H4 (cell line): Measurements from ENCODE around the gene SHROOM3. TPM values are rescaled to one million over a fixed set of nuclear protein-coding genes. Genes with fewer than 3 reads are reported as not detected.
"Not testable (repeated sequence)": the region's sequence is repeated elsewhere in the genome, so short reads cannot be mapped to it uniquely, and the experiment has no call there.

ENCODE experiments used
- DNase-seq: peaks from one replicate; pipeline ENCODE4 v3.0.0-alpha.2; 2015; ENCODE audit warnings: low spot score
- total RNA-seq: library from RNA; depleted of rRNA; stranded (reverse); fragments of >200 nt; shearing (Covaris generic); gene quantifications from 2 replicates; pipeline ENCODE4 v1.2.3, GENCODE V29; 2014

Gene SHROOM3
- total RNA-seq, 1 experiment from 2014 or later, result 3.4 TPM

- DNase-seq, result no peak
These were observed 157.4 kb downstream of the SHROOM3 start for GRCh38 chr4:76592460-76592859.

DNA sequence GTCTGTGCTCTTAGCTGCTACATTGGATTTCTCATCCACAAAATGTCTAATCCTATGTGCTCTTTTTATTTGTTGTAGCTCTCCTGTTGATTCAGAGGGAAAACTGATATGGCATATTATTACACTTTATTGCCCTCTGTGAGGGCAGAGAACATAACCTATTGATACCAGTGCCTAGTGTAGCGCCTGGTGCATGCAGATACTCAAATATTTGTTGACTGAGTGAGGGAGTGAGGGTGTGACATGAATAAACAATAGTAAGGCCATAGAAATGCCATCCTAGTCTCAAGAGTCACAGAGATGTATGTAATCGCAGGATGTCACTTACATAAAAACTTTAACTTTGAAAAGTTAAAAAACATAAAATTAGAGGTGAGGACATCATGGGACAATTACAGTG is 159.1 kb downstream of the SHROOM3 start:
- no peak for DNase-seq

DNA sequence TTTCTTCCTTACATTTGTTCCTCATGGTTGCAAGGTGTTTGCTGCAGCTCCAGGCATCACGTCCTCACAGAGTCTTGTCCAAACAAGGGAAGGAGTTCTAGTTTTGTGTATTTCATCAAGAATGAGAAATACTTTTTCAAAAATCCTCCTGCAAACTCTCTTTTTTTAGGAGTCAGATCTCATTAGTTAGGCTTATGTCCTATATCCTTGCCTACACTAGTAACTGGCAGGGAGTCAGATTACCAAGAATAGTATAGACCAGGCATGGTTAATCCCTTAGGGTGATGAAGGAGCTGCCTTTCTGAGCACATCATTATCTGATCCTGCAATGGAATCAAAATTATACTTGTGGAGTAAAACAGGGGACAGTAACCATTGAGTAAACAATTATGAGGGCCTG is 160.4 kb downstream of the SHROOM3 start:
- no peak for DNase-seq

DNA sequence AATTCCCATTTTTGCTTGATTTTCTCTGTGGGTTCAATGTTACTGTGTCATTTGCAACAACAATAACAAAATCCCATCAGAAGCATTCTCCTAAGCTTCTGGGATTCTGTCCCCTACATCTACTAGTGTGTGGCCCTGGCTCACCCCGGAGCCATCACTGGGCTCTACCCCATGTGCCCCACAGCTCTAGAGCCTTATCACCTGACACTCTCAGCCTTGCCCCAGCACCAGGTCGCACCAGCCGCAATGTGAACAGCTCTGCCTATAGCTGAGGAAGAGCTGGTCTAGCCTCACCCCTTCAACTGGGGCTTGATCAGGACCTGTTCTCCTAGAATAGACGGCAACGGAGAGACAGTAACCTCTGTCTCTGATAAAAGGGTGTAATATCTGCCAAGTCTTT is 161.7 kb downstream of the SHROOM3 start:
- no peak for DNase-seq

- no peak for DNase-seq
These were observed 162.5 kb downstream of the SHROOM3 start for GRCh38 chr4:76597423-76597979.

DNA sequence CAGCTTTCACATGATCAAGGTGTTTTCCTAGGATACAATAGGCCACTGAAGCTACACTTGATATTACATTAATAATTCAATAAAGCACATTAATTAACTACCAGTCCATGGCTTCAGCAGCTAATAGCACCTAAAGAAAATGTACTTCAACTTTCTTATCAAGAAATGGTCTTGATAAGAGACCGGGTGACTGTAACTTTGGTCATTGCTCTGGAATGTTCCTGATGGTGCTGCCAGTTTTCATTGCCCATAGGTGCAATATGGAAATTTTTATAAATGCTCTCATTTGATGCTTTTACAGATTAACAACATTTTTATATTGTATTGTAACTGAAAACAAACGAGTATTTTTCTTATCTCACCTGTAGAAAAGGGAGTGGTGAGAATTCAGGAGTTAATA is 165.4 kb downstream of the SHROOM3 start:
- DNase-seq, result no peak

DNA sequence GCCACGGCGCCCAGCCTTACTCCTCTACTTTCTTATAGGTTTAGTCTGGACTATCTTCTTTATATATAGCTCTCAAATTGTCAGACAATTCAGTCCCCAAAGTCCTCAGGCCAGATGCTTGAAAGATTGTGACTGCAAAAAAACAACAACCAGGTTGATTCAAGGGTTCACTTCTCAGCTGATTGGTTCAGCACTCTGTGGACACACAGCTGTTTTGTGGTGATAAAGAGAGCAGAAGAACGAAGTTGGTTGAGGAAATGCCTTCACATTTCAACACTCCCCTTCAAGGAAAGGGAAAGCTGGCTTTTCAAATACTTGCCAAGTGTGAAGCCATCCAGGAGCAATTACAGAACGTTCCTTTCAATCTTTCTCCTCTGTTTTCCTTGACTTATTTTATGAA is 166.8 kb downstream of the SHROOM3 start:
- DNase-seq, result peak; percentile 15

DNA sequence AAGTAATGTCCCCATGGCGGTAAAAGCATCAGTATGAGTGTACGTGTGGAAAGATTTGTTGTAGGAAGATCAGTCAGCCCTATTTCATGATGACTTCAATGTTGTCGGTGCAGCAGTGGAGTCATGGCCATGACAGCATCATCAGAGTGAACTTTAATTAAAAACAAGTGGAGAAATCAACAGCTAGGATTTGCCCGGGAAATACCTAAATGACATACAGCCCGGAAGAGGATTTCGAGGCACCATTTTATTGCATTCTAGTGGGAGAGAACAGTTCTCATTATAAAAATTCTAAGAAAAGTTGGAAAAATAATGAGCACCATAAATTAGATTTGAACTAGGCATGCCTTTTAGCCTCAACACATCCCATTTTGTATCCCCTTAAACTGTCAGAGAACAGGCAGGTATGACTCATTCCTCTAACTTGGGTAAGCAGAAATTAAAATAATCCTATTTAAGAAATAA is 170.1 kb downstream of the SHROOM3 start:
- DNase-seq, result no peak

- DNase-seq, result no peak
These were observed 171.7 kb downstream of the SHROOM3 start for GRCh38 chr4:76606645-76607265.

DNA sequence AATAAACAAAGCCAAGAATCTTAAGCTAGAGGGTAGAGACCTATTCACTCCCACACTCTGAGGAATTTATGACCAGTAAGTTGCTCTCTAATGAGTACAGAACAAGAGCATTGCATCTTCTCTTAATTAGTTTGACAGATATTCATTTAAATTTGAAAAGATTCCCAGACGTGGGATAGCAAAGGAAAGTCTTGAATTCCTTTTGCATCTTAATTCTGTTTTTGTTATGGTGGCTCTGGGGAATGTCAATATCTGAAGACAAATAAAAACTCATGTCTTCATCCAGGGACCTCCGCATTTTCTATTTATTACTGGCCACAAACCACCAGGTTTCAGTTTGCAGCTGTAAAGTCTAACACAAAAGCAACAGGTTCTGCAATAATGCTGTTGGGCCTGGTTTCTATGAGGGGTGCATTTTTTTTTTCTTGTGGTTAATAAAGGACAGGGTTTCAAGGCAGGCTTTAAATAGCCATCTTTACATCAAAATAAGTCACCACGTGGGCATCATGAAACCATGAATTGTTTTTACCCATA is 172.3 kb downstream of the SHROOM3 start:
- DNase-seq, result no peak

DNA sequence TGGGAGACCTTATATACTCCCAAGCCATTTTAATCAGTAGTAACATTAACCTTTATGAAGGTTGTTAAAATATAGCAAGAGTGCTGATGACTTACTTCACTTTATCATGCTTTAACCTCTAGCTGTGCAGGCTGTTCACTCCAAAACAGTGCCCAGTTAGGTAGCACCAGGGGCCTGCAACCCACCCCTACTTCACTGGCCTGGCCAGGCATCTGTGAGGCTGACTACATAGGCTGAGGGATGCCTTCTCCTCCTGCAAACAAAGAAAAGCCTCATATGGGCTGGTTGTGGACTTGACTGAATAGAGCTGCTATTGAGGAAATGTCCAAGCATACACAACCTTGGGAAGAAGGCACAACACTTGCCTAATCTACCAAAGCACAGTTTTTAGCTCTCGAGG is 172.8 kb downstream of the SHROOM3 start:
- no peak for DNase-seq

- not testable (repeated sequence) for DNase-seq
These were observed 173.5 kb downstream of the SHROOM3 start for GRCh38 chr4:76608549-76608948.

GRCh38 chr4:76610751-76611547 is 175.9 kb downstream of the SHROOM3 start:
- DNase-seq, result no peak

DNA sequence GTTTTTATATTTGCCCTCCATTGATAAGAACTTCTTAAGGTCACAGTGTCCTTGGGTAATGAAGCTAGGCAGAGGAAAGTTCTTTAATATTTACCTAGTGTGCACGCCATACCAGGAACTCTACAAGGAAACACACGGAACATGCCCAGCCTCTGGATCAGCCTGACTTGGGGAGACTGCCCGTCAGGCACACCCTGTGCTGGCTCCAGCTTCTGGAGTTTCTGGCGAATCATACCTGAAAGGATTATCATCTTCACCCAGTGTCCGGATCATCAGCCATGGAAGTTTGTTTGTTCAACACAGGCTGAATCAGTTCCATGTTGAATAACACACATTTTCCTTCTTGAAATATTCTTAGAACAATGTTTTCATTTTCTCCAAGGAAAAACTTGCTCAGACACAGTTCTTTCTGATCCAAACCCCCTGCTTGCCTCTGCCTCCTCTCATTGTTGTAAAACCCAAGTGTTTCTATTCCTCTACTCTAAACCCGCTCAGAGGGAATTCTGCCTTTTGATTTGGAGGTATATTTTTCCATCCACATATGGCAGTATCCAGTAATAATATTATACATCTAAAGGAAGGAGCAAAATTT is 176.7 kb downstream of the SHROOM3 start:
- DNase-seq, result no peak

DNA sequence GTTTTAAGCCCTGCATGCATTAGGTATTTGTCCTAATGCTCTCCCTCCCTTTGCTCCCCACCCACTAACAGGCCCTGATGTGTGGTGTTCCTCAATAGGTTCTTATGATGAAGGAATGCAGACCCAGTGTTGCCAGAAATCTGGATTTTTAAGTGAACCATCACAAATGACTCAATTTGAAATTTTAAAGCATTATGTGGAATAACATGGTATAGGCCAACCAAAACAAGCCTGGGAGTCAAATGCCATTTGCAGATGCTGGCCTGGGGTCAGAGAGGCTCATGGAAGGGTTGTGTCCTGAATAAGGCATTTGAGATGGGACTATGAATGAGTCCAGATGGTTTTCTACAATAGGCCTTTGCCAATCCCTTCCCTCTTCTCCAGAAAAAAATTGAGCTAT is 179.6 kb downstream of the SHROOM3 start:
- DNase-seq, result no peak

- no peak for DNase-seq
These were observed 181.0 kb downstream of the SHROOM3 start for GRCh38 chr4:76615999-76616398.

GRCh38 chr4:76616526-76616925 is 181.5 kb downstream of the SHROOM3 start:
- no peak for DNase-seq

DNA sequence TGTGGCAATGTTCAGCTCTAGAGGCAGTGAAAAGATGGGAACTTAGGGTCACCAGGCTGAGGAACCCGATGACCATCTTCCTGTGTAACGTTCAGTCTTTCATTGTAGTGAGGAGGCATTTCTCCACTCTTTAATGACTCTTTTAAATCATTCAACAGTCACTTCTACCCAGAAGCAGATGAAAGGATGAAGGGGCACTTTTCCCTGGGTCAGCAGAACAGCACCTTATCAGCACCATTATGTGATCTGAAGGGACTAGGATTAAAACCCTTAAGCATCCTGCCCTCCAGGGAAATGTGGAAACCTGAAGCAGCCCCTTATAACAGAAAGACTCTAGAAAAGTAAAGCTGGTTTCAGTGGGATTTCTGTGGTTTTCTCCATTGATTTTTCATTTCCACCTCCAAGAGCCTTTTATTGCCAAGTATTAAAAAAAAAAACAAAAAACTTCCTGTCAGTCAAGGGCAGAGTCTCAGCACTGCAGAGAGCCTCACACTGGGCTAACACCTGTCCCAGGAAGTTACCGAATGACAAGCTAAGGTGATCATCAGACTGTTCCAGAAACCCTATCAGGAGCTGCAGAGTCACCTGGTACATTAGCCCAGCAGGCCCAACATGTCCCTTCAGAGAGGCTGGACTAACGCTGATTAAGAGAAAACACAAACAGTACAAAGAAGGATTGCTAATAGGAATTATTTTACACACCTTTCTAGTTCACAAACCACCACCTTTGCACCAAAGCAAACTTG is 185.9 kb downstream of the SHROOM3 start:
- no peak for DNase-seq

GRCh38 chr4:76622126-76622525 is 187.1 kb downstream of the SHROOM3 start:
- DNase-seq, result no peak

- no peak for DNase-seq
These were observed 187.7 kb downstream of the SHROOM3 start for GRCh38 chr4:76622717-76623116.

DNA sequence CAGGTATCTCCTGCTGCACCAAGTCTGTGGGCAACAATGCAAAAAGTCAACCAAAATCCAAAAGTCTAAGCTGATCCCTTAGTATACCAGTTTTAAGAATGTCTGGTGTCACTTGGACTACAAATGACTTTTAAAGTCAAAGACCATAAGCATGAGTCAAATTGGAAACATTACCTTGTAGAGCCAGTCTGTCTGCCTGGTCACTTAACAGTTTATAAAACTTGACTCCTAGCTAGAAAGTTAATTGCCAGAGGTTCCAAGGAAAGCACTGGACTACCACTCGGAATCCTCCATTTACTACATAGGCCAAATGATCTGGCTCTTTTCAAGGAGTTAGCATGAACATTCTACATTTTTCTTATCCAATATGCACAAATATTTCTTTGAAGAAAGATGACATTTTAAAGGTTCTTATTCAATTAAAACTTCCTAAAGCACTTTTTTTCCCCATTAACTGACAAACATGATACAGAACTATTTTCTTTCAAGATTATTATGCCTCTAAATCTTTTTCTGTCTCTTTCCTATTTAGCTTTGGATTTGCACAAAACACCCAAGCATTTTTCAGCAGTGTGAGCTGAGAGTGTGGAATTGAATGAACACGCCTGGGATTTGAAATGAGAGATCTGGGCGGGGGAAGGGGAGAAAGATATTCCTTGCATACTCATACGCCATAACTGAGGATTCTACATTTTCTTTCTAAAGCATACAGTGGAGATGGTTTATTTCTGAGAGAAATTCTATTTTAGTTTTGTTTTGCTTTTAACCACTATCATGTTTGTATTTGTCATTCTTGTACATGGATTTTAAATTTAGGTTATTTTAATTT is 188.4 kb downstream of the SHROOM3 start:
- no peak for DNase-seq
